C4-2B (cell line): Measurements from ENCODE around the gene ABTB1.

Experiments
- H3K27ac ChIP-seq: fragments of 450-650 bp; 2 replicates; pipeline ENCODE4 v1.5.1; 2017
- ZFX ChIP-seq: fragments of 450-650 bp; IDR thresholded peaks from 2 replicates; pipeline ENCODE4 v1.6.1; 2017
- TF ChIP-seq, protein P1 (sequence below): fragments of 450-650 bp; conservative IDR thresholded peaks from 2 replicates; pipeline ENCODE4 v1.5.1; 2017; ENCODE audit warnings: mild to moderate bottlenecking

ABTB1 gene

GRCh38 chr3:127640042-127640355, 32.8 kb upstream of the ABTB1 start:
- TF ChIP-seq, protein P1, sequence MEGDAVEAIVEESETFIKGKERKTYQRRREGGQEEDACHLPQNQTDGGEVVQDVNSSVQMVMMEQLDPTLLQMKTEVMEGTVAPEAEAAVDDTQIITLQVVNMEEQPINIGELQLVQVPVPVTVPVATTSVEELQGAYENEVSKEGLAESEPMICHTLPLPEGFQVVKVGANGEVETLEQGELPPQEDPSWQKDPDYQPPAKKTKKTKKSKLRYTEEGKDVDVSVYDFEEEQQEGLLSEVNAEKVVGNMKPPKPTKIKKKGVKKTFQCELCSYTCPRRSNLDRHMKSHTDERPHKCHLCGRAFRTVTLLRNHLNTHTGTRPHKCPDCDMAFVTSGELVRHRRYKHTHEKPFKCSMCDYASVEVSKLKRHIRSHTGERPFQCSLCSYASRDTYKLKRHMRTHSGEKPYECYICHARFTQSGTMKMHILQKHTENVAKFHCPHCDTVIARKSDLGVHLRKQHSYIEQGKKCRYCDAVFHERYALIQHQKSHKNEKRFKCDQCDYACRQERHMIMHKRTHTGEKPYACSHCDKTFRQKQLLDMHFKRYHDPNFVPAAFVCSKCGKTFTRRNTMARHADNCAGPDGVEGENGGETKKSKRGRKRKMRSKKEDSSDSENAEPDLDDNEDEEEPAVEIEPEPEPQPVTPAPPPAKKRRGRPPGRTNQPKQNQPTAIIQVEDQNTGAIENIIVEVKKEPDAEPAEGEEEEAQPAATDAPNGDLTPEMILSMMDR, result no peak
- no peak for TF ChIP-seq ZFX
- H3K27ac ChIP-seq, result no peak overlapping the region

DNA sequence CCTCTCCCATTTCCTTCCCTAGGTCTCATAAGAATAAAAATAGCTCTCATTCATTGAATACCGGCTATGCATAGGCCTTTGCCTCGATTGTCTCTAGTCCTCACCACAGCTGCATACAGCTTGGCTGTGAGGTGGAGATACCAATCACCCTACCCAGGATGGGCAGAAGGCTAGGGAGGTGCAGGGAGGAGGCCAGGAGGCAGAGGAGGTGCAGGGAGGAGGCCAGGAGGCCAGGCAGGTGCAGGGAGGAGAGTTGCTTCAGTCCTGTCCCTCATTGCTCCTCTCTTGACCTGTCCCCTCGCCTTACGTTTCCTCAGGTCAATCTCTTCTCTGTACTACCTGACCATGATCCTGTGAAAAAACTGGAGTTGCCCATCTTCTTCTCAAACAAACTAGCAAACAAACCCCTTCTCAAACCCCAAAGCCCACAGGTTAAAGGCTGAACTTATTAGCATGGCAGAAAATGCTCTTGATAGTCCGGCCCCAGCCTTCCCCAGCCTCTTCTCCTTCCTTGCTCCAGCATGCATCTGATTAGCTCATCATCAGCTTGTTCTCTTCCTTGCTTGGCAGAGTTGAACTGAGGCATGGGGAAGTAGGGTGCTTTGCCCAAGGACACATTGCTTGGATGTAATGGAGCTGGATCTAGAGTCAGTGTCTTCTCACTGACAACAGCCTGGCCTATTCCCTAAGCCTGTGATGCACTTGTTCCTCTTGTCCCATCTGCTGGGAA, 27.9 kb upstream of the ABTB1 start:
- TF ChIP-seq, protein P1, result no peak
- no peak for TF ChIP-seq ZFX

DNA sequence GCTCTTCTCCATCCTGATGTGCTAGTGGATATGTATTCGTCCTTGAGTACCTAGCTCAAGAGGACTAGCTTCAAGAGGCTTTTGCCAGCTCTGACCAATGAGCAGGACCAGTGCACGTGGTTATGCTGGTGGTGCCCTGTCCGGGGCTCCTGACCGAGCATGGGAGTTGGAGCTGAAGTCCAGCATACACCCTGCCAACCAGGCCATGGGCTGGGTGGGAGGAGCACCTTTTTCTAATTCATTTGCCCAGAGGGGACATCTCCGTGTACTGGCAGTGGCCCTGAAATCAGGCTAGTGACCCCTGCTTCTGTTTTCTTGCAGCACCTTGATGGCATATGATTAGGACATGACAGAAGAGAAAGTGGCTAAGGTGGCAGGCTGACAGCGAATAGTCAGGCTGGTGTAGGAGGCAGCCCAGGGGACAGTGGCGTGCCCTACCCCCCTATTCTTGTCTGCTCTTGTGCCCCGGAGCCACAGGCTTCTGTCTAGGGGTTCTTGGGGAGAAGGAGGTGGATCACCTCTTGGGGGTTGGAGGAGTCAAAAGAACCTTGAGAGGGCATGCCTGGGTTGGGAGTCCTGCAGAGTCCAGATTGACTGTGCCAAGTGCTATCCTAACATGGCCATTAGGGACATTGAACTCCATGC, 27.3 kb upstream of the ABTB1 start:
- TF ChIP-seq, protein P1, result no peak
- no peak overlapping the region for H3K27ac ChIP-seq

More for the DNA sequence above, 27.9 kb upstream of the ABTB1 start:
- H3K27ac ChIP-seq, result no peak overlapping the region

- H3K27ac ChIP-seq, result no peak overlapping the region
- no peak for TF ChIP-seq ZFX
- TF ChIP-seq, protein P1, result no peak
These were observed 26.2 kb upstream of the ABTB1 start for GRCh38 chr3:127646501-127647046.

- no peak overlapping the region for H3K27ac ChIP-seq
- TF ChIP-seq ZFX, result no peak
- TF ChIP-seq, protein P1, result no peak
These were observed 25.4 kb upstream of the ABTB1 start for GRCh38 chr3:127647166-127647844.

GRCh38 chr3:127647845-127648204, 24.9 kb upstream of the ABTB1 start:
- no peak for TF ChIP-seq ZFX
- TF ChIP-seq, protein P1, result no peak
- no peak overlapping the region for H3K27ac ChIP-seq

DNA sequence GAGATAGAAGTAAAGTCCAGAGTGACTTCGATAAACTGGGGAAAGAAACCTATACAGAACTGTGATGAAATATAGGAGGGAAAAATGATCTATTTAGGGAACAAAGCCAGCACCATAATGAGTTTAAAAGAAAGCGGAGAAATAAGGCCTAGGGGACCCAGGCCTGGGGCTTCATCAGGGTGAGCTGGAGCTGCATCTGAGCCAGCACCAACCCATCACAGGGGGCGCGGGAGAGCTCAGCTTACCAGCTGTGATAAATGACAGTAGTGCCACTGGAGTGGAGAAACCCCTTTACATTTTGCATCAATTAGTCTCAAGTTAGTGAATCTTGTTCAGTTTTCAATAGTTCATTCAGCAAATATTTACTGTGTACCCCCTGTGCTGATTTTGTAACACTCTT, 22.5 kb upstream of the ABTB1 start:
- no peak for TF ChIP-seq ZFX
- TF ChIP-seq, protein P1, result no peak
- H3K27ac ChIP-seq, result no peak overlapping the region
